ENCODE measurements around the gene LARP4B.

LARP4B gene

GRCh38 chr10:867807-868206 lies 63.7 kb downstream of the LARP4B start:
- no peak overlapping the region for H3K4me3 ChIP-seq (ENCODE audit: low read length in 2 of 2)
- no peak overlapping the region for H3K9ac ChIP-seq (ENCODE audit: low read length in 2 of 2)
- H3K4me1 ChIP-seq (ENCODE audit: control insufficient read depth, insufficient read depth, low read length), result no peaks in the 10 kb centered on the region
- peaks cover 5 to 28% of the 10 kb centered on the region in 2 donors for H3K36me3 ChIP-seq (ENCODE audit: control insufficient read depth in 2 of 2, insufficient read depth in 2 of 2, low read length in 2 of 2)
- no peaks in the 10 kb centered on the region for H3K27me3 ChIP-seq (ENCODE audit: control insufficient read depth in 1 of 2, insufficient read depth in 2 of 2, low read length in 2 of 2)
- no peaks in the 10 kb centered on the region for H3K9me3 ChIP-seq (ENCODE audit: control insufficient read depth in 2 of 2, low read length in 2 of 2)
- no peak overlapping the region for H3K27ac ChIP-seq (ENCODE audit: low read length)

GRCh38 chr10:866577-866941 lies 64.9 kb downstream of the LARP4B start:
- Histone ChIP-seq H3K9me3 (ENCODE audit: control insufficient read depth in 2 of 2, low read length in 2 of 2) (no peaks in the 10 kb centered on the region), H3K4me1 (ENCODE audit: control insufficient read depth, insufficient read depth, low read length) (no peaks in the 10 kb centered on the region), H3K27me3 (ENCODE audit: control insufficient read depth in 1 of 2, insufficient read depth in 2 of 2, low read length in 2 of 2) (no peaks in the 10 kb centered on the region), H3K9ac (ENCODE audit: low read length in 2 of 2) (no peak overlapping the region), H3K36me3 (ENCODE audit: control insufficient read depth in 2 of 2, insufficient read depth in 2 of 2, low read length in 2 of 2) (peaks cover 10 to 24% of the 10 kb centered on the region in 2 donors), H3K4me3 (ENCODE audit: low read length in 2 of 2) (no peak overlapping the region), H3K27ac (ENCODE audit: low read length) (no peak overlapping the region)

- H3K4me3 ChIP-seq (ENCODE audit: low read length in 2 of 2), result no peak overlapping the region
- no peaks in the 10 kb centered on the region for H3K9me3 ChIP-seq (ENCODE audit: control insufficient read depth in 2 of 2, low read length in 2 of 2)
- no peak overlapping the region for H3K27ac ChIP-seq (ENCODE audit: low read length)
- H3K9ac ChIP-seq (ENCODE audit: low read length in 2 of 2), result no peak overlapping the region
- H3K27me3 ChIP-seq (ENCODE audit: control insufficient read depth in 1 of 2, insufficient read depth in 2 of 2, low read length in 2 of 2), result no peaks in the 10 kb centered on the region
- H3K4me1 ChIP-seq (ENCODE audit: control insufficient read depth, insufficient read depth, low read length), result no peaks in the 10 kb centered on the region
- H3K36me3 ChIP-seq (ENCODE audit: control insufficient read depth in 2 of 2, insufficient read depth in 2 of 2, low read length in 2 of 2), result peaks cover 10 to 19% of the 10 kb centered on the region in 2 donors
These were observed 65.5 kb downstream of the LARP4B start for GRCh38 chr10:865924-866576.

GRCh38 chr10:865257-865656 lies 66.2 kb downstream of the LARP4B start:
- Histone ChIP-seq H3K4me1 (ENCODE audit: control insufficient read depth, insufficient read depth, low read length) (no peaks in the 10 kb centered on the region), H3K36me3 (ENCODE audit: control insufficient read depth in 2 of 2, insufficient read depth in 2 of 2, low read length in 2 of 2) (peaks cover 12 to 15% of the 10 kb centered on the region in 2 donors), H3K4me3 (ENCODE audit: low read length in 2 of 2) (no peak overlapping the region), H3K27me3 (ENCODE audit: control insufficient read depth in 1 of 2, insufficient read depth in 2 of 2, low read length in 2 of 2) (no peaks in the 10 kb centered on the region), H3K9ac (ENCODE audit: low read length in 2 of 2) (no peak overlapping the region), H3K9me3 (ENCODE audit: control insufficient read depth in 2 of 2, low read length in 2 of 2) (no peaks in the 10 kb centered on the region), H3K27ac (ENCODE audit: low read length) (no peak overlapping the region)

- H3K27ac ChIP-seq (ENCODE audit: low read length), result no peak overlapping the region
- no peak overlapping the region for H3K9ac ChIP-seq (ENCODE audit: low read length in 2 of 2)
- no peaks in the 10 kb centered on the region for H3K4me1 ChIP-seq (ENCODE audit: control insufficient read depth, insufficient read depth, low read length)
- H3K4me3 ChIP-seq (ENCODE audit: low read length in 2 of 2), result no peak overlapping the region
- H3K36me3 ChIP-seq (ENCODE audit: control insufficient read depth in 2 of 2, insufficient read depth in 2 of 2, low read length in 2 of 2), result peaks cover 13 to 15% of the 10 kb centered on the region in 2 donors
- no peaks in the 10 kb centered on the region for H3K27me3 ChIP-seq (ENCODE audit: control insufficient read depth in 1 of 2, insufficient read depth in 2 of 2, low read length in 2 of 2)
- no peaks in the 10 kb centered on the region for H3K9me3 ChIP-seq (ENCODE audit: control insufficient read depth in 2 of 2, low read length in 2 of 2)
These were observed 71.0 kb downstream of the LARP4B start for GRCh38 chr10:860519-860918.

- H3K9ac ChIP-seq (ENCODE audit: low read length in 2 of 2), result no peak overlapping the region
- H3K9me3 ChIP-seq (ENCODE audit: control insufficient read depth in 2 of 2, low read length in 2 of 2), result no peaks in the 10 kb centered on the region
- no peak overlapping the region for H3K27ac ChIP-seq (ENCODE audit: low read length)
- peak overlapping the region in 1 of 2 donors; percentile 9 for H3K4me3 ChIP-seq (ENCODE audit: low read length in 2 of 2)
- no peaks in the 10 kb centered on the region for H3K27me3 ChIP-seq (ENCODE audit: control insufficient read depth in 1 of 2, insufficient read depth in 2 of 2, low read length in 2 of 2)
- peaks cover 3 to 14% of the 10 kb centered on the region in 2 donors for H3K36me3 ChIP-seq (ENCODE audit: control insufficient read depth in 2 of 2, insufficient read depth in 2 of 2, low read length in 2 of 2)
- no peaks in the 10 kb centered on the region for H3K4me1 ChIP-seq (ENCODE audit: control insufficient read depth, insufficient read depth, low read length)
These were observed 74.9 kb downstream of the LARP4B start for GRCh38 chr10:856416-857157.

- H3K9me3 ChIP-seq (ENCODE audit: control insufficient read depth in 2 of 2, low read length in 2 of 2), result no peaks in the 10 kb centered on the region
- no peak overlapping the region for H3K27ac ChIP-seq (ENCODE audit: low read length)
- H3K27me3 ChIP-seq (ENCODE audit: control insufficient read depth in 1 of 2, insufficient read depth in 2 of 2, low read length in 2 of 2), result no peaks in the 10 kb centered on the region
- no peaks in the 10 kb centered on the region for H3K4me1 ChIP-seq (ENCODE audit: control insufficient read depth, insufficient read depth, low read length)
- no peak overlapping the region for H3K9ac ChIP-seq (ENCODE audit: low read length in 2 of 2)
- peaks cover 3 to 14% of the 10 kb centered on the region in 2 donors for H3K36me3 ChIP-seq (ENCODE audit: control insufficient read depth in 2 of 2, insufficient read depth in 2 of 2, low read length in 2 of 2)
- no peak overlapping the region for H3K4me3 ChIP-seq (ENCODE audit: low read length in 2 of 2)
These were observed 75.8 kb downstream of the LARP4B start for GRCh38 chr10:855671-856070.

GRCh38 chr10:855079-855478 lies 76.4 kb downstream of the LARP4B start:
- H3K4me1 ChIP-seq (ENCODE audit: control insufficient read depth, insufficient read depth, low read length), result no peaks in the 10 kb centered on the region
- H3K4me3 ChIP-seq (ENCODE audit: low read length in 2 of 2), result no peak overlapping the region
- H3K27me3 ChIP-seq (ENCODE audit: control insufficient read depth in 1 of 2, insufficient read depth in 2 of 2, low read length in 2 of 2), result no peaks in the 10 kb centered on the region
- H3K36me3 ChIP-seq (ENCODE audit: control insufficient read depth in 2 of 2, insufficient read depth in 2 of 2, low read length in 2 of 2), result peaks cover 3 to 10% of the 10 kb centered on the region in 2 donors
- no peaks in the 10 kb centered on the region for H3K9me3 ChIP-seq (ENCODE audit: control insufficient read depth in 2 of 2, low read length in 2 of 2)
- H3K9ac ChIP-seq (ENCODE audit: low read length in 2 of 2), result no peak overlapping the region
- no peak overlapping the region for H3K27ac ChIP-seq (ENCODE audit: low read length)

GRCh38 chr10:853017-853416 lies 78.5 kb downstream of the LARP4B start:
- no peaks in the 10 kb centered on the region for H3K27me3 ChIP-seq (ENCODE audit: control insufficient read depth in 1 of 2, insufficient read depth in 2 of 2, low read length in 2 of 2)
- no peak overlapping the region for H3K4me3 ChIP-seq (ENCODE audit: low read length in 2 of 2)
- H3K27ac ChIP-seq (ENCODE audit: low read length), result no peak overlapping the region
- no peaks in the 10 kb centered on the region for H3K4me1 ChIP-seq (ENCODE audit: control insufficient read depth, insufficient read depth, low read length)
- no peak overlapping the region for H3K9ac ChIP-seq (ENCODE audit: low read length in 2 of 2)
- H3K9me3 ChIP-seq (ENCODE audit: control insufficient read depth in 2 of 2, low read length in 2 of 2), result peaks cover 0 to 3% of the 10 kb centered on the region in 2 donors
- peaks cover 3 to 11% of the 10 kb centered on the region in 2 donors for H3K36me3 ChIP-seq (ENCODE audit: control insufficient read depth in 2 of 2, insufficient read depth in 2 of 2, low read length in 2 of 2)

GRCh38 chr10:852386-852785 lies 79.1 kb downstream of the LARP4B start:
- Histone ChIP-seq H3K27ac (ENCODE audit: low read length) (no peak overlapping the region), H3K9me3 (ENCODE audit: control insufficient read depth in 2 of 2, low read length in 2 of 2) (peaks cover 0 to 3% of the 10 kb centered on the region in 2 donors), H3K36me3 (ENCODE audit: control insufficient read depth in 2 of 2, insufficient read depth in 2 of 2, low read length in 2 of 2) (peaks cover 3 to 11% of the 10 kb centered on the region in 2 donors), H3K9ac (ENCODE audit: low read length in 2 of 2) (no peak overlapping the region), H3K27me3 (ENCODE audit: control insufficient read depth in 1 of 2, insufficient read depth in 2 of 2, low read length in 2 of 2) (no peaks in the 10 kb centered on the region), H3K4me1 (ENCODE audit: control insufficient read depth, insufficient read depth, low read length) (no peaks in the 10 kb centered on the region), H3K4me3 (ENCODE audit: low read length in 2 of 2) (no peak overlapping the region)

- Histone ChIP-seq H3K27me3 (ENCODE audit: control insufficient read depth in 1 of 2, insufficient read depth in 2 of 2, low read length in 2 of 2) (no peaks in the 10 kb centered on the region), H3K36me3 (ENCODE audit: control insufficient read depth in 2 of 2, insufficient read depth in 2 of 2, low read length in 2 of 2) (peaks cover 6 to 11% of the 10 kb centered on the region in 2 donors), H3K4me1 (ENCODE audit: control insufficient read depth, insufficient read depth, low read length) (no peaks in the 10 kb centered on the region), H3K9me3 (ENCODE audit: control insufficient read depth in 2 of 2, low read length in 2 of 2) (peaks cover 0 to 3% of the 10 kb centered on the region in 2 donors), H3K27ac (ENCODE audit: low read length) (no peak overlapping the region), H3K4me3 (ENCODE audit: low read length in 2 of 2) (no peak overlapping the region), H3K9ac (ENCODE audit: low read length in 2 of 2) (no peak overlapping the region)
These were observed 79.6 kb downstream of the LARP4B start for GRCh38 chr10:851901-852300.
